Ovary (tissue), 10 donors: ENCODE results near the gene SPATA25. TPM values are rescaled to one million over a fixed set of nuclear protein-coding genes. Genes with fewer than 3 reads are reported as not detected.

ENCODE experiments used
- DNase-seq, 5 donors: peaks; one replicate each; pipeline ENCODE4 v3.0.0-alpha.2; 2019 to 2020
- H3K27ac ChIP-seq, 2 donors: fragments of 200-600 bp; one replicate each; pipeline versions ENCODE4 v1.5.1 to v1.8.0; 2019 to 2022
- H3K27me3 ChIP-seq: fragments of 200-600 bp; one replicate; pipeline ENCODE4 v1.8.0; 2022
- H3K36me3 ChIP-seq: fragments of 200-600 bp; sonication (generic); one replicate; pipeline ENCODE4 v1.5.1; 2019
- H3K4me1 ChIP-seq: one replicate; pipeline ENCODE4 v1.8.1; 2013; ENCODE audit warnings: mild to moderate bottlenecking, moderate library complexity; ENCODE audit not compliant: insufficient read depth
- H3K4me3 ChIP-seq: fragments of 200-600 bp; sonication (generic); one replicate; pipeline ENCODE4 v1.5.1; 2017
- H3K9me3 ChIP-seq, 2 donors: fragments of 200-600 bp in 1 of 2; sonication (generic) in 1 of 2; one replicate each; pipeline versions ENCODE4 v1.5.1 to v1.8.1; 2013 to 2019; ENCODE audit warnings: mild to moderate bottlenecking in 1 of 2, moderate library complexity in 1 of 2
- EP300 ChIP-seq: sonication (generic); formaldehyde crosslinking; IDR thresholded peaks from one replicate; pipeline ENCODE4 v1.6.1; 2017; ENCODE audit warnings: antibody characterized with exemption
- POLR2A ChIP-seq: fragments of 450-650 bp; IDR thresholded peaks from one replicate; pipeline ENCODE4 v1.6.1; 2017; ENCODE audit warnings: antibody characterized with exemption, mild to moderate bottlenecking, moderate library complexity
- WGBS, 3 donors: extraction: QIAGEN DNeasy Blood & Tissue Kit in 1 of 3; methylation state at CpG; one replicate each; pipeline versions ENCODE4 v1.1.5 to v1.1.7; 2013 to 2017; 5-methylcytosine and 5-hydroxymethylcytosine counted together
- intact Hi-C, 4 donors: fragments of 100-400 bp; cut with DNase I; formaldehyde crosslinking; loops; one replicate each; pipeline versions ENCODE4 v1.11.0 to v1.15.1; 2022 to 2023
- long read RNA-seq, 3 donors: library from polyadenylated mRNA in 2 of 3; unstranded in 2 of 3; transcript quantifications; one replicate each; pipeline ENCODE4 v2.0.0 and lab custom pipeline, GENCODE V29; 2021 to 2026
- polyA plus RNA-seq, 2 donors: library from polyadenylated mRNA; stranded (reverse); fragments of 200-250 nt in 1 of 2; fragments of 350-450 nt in 1 of 2; fragmentation: Illumina TruSeq in 1 of 2; extraction: RNeasy Lipid Tissue Mini Kit (QIAGEN cat#74804) in 1 of 2; gene quantifications; one replicate each; pipeline ENCODE4 v1.2.3, GENCODE V29; 2013 to 2014
- total RNA-seq, 7 donors: library from RNA; depleted of rRNA in 2 of 7; stranded (reverse); fragments of >200 nt in 2 of 7; fragmentation: NEBNext Ultra II Directional in 3 of 7; extraction: Animal tissue kit (Norgen Biotek cat#: 25700) in 3 of 7; gene quantifications; one replicate each; pipeline versions ENCODE4 v1.1.0 to v1.2.4, GENCODE V29; 2016 to 2023
- TF ChIP-seq, protein P1 (sequence below), 3 donors: fragments of 450-650 bp in 2 of 3; fragments of 200-600 bp in 1 of 3; IDR thresholded peaks; one replicate each; pipeline versions ENCODE4 v1.5.1 to v1.8.0; 2016 to 2022; ENCODE audit warnings: antibody characterized with exemption in 3 of 3, mild to moderate bottlenecking in 1 of 3
- donor health status: DM: no; HTN: no; CAD: no; lungs with moderate emphysema.
- donor health status: DM: no; HTN: no; CAD: no.
- donor health status: Bipolar disorder and iron deficiency.
- donor health status: DM: yes; HTN: yes; CAD: no.
- donor health status: DM: no; HTN: no; CAD: no.
- donor health status: DM: yes; HTN: yes; CAD: no.

Gene SPATA25, protein sequence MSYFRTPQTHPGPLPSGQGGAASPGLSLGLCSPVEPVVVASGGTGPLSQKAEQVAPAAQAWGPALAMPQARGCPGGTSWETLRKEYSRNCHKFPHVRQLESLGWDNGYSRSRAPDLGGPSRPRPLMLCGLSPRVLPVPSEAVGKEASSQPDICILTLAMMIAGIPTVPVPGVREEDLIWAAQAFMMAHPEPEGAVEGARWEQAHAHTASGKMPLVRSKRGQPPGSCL
- total RNA-seq, result 1 to 10 TPM; 4.2 to 7.5 (median 5.6) TPM
- polyA plus RNA-seq, result 1 to 10 TPM in 1 of 2 donors, not detected in 1; 7.1 TPM
- long read RNA-seq, donor 1, partial matches to known transcripts, result 0 of 1 reads
- long read RNA-seq, donor 1, other reads (novel, unspliced or antisense), result 1 of 1 reads
- long read RNA-seq, donor 2, result 0 reads
- long read RNA-seq, donor 3, result 0 reads

DNA sequence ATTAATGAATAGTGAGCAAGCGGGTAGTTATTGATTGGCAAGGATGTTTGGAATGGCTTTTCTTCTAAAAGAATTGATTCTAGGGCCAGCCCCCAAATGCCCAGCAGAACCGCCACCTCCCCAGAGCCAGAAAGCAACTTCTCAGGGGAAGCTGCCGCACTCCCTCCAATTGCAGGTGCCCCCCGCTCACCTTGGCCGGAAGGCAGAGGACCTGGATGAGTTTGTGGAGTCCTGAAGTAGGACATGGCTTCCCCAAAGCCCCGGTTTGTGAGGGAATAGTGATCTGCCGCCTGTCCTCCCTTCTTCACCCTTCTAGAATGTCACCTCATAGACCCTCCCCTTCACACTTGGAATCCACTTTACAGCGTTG lies at the start of gene SPATA25:
Gene SPATA25 (minus strand): TSS at position 277 of the 370 bp plus-strand sequence. CDS start 32 bp downstream, at position 245.
- WGBS, 3 donors, result 88 to 91% (median 89%) methylated on average over 8 of the region's 8 CpGs
- intact Hi-C loops, result loop anchor here in 2 of 4 donors (5.0 to 10.0 kb wide), 2 partner anchors 45 to 57 kb away; no protein-coding TSS in a partner anchor
- no peaks in the 10 kb centered on the region for H3K27me3 ChIP-seq
- H3K4me1 ChIP-seq, result peaks cover 3% of the 10 kb centered on the region
- no peak for DNase-seq
- H3K4me3 ChIP-seq, result no peak within 1 kb of the TSS
- no peaks in the 10 kb centered on the region for H3K9me3 ChIP-seq
- no peaks in the 10 kb centered on the region for H3K36me3 ChIP-seq
- H3K27ac ChIP-seq, result no peak within 1 kb of the TSS
- TF ChIP-seq, protein P1, sequence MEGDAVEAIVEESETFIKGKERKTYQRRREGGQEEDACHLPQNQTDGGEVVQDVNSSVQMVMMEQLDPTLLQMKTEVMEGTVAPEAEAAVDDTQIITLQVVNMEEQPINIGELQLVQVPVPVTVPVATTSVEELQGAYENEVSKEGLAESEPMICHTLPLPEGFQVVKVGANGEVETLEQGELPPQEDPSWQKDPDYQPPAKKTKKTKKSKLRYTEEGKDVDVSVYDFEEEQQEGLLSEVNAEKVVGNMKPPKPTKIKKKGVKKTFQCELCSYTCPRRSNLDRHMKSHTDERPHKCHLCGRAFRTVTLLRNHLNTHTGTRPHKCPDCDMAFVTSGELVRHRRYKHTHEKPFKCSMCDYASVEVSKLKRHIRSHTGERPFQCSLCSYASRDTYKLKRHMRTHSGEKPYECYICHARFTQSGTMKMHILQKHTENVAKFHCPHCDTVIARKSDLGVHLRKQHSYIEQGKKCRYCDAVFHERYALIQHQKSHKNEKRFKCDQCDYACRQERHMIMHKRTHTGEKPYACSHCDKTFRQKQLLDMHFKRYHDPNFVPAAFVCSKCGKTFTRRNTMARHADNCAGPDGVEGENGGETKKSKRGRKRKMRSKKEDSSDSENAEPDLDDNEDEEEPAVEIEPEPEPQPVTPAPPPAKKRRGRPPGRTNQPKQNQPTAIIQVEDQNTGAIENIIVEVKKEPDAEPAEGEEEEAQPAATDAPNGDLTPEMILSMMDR (IDR thresholded peaks at IDR 0.05), result no peak
- no peak for TF ChIP-seq EP300
- TF ChIP-seq POLR2A, result no peak

DNA sequence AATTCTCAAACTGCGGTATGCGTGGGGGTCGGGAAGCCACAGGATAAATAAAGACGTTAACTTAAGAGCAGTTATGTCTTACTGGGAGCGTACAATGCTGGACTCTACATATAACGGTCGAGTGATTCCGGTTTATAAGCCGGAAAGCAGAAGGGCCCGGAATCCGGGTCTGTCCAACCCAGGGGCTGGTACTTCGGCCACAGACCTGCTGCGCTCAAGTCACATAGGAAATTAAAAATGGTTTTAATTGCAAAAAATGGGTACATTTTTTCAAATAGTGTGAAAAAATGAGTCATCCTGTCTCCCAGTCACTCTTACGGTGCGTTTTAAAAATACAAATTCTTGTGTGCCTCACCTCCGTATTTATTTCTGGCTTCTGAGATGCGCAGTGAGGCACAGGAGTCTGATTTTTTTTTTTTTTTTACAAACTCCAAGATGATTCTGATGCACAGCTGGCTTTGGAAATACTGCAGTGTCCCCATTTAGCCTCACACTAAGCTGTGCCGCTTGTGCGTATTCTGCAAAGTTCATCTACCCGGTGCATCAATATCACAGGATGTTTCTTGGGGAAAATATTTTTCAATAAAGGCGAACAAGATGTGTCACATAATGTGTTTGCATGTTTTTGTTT lies 48.1 kb upstream of the SPATA25 start:
- peak; percentile 59 for TF ChIP-seq POLR2A
- no peak for TF ChIP-seq EP300
- TF ChIP-seq, protein P1 (IDR thresholded peaks at IDR 0.05), result peak in 1 of 3 donors; percentile 16
- no peak for DNase-seq
- intact Hi-C loops, result loop anchor here in 2 of 4 donors (2.0 kb wide), 2 partner anchors 35 to 45 kb away; partner anchors contain the start of genes CTSA (in 1 of the 2) and NEURL2 (in 1 of the 2)
- no peaks in the 10 kb centered on the region for H3K9me3 ChIP-seq
- H3K27ac ChIP-seq, result peak overlapping the region; percentile 54 to 77
- peak overlapping the region; percentile 67 for H3K4me3 ChIP-seq
- peaks cover 2% of the 10 kb centered on the region for H3K4me1 ChIP-seq
- WGBS, 3 donors, result 1 to 2% (median 2%) methylated on average over 21 of the region's 21 CpGs
- no peaks in the 10 kb centered on the region for H3K36me3 ChIP-seq
- no peaks in the 10 kb centered on the region for H3K27me3 ChIP-seq

DNA sequence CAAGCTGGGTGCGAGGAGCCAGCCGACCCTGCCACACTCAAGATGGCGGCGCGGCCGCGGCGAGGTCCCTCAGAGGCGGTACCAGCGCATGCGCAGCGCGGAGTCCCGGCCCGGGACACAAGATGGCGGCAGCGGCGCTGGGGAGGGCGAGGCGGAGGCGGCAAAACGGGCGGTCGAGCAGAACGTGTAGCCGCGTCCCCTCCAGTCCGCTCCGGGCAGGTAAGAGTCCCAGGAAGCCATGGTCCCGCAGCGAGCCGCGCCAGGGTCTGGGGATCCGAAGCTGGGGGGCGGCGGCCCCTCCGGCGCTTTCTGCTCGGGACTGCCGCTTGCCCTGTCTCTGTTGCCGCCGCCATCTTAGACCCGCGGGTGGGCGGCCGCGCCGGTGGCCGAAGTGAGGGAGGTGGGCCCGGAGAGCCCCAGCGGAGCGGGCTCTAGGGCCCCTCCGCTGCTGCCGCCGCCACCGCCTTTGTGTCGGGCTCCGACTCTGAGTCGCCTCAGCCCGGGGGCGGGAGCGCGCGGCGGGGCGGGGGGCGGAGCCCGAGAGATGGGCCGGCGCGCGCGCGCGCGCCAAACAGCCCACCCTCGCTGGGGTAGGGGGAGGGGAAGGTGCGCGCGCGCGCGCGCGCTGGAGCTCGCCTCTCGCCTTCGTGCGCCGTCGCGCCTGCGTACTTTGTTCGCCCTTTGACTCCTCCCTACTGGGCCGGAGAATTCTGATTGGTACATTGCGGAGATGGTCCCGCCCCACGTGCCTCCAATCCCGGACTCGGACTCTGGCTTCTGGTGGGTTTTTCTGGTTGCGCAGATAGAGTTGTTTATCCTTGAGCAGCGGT lies 47.4 kb upstream of the SPATA25 start, which contains the start of gene PCIF1:
Gene PCIF1 (plus strand): TSS at position 98 of the 830 bp plus-strand sequence. CDS start 4,317 bp downstream, outside the sequence.
- intact Hi-C loops, result loop anchor here in 2 of 4 donors (1.0 to 5.0 kb wide), 4 partner anchors 36 to 98 kb away; partner anchors contain the start of genes CTSA (in 2 of the 2) and NEURL2 (in 2 of the 2)

More for the DNA sequence above, 47.4 kb upstream of the SPATA25 start, which contains the start of gene PCIF1:
- TF ChIP-seq EP300, result no peak
- TF ChIP-seq POLR2A, result peak; percentile 97
- TF ChIP-seq, protein P1 (IDR thresholded peaks at IDR 0.05), result peak in 2 of 3 donors; percentile 50 to 55
- Histone ChIP-seq H3K27me3 (no peaks in the 10 kb centered on the region), H3K4me3 (peak within 1 kb of the TSS; percentile 67), H3K27ac (peak within 1 kb of the TSS; percentile 99 to 100), H3K9me3 (no peaks in the 10 kb centered on the region), H3K36me3 (no peaks in the 10 kb centered on the region), H3K4me1 (peaks cover 2% of the 10 kb centered on the region)
- WGBS, 3 donors, result 0 to 1% (median 0%) methylated on average over 49 to 102 of the region's 102 CpGs
- peak; percentile 99 to 100 (median 99) for DNase-seq
